Retinal pigment epithelial cell (primary cell): Measurements from ENCODE around the gene EFEMP1.

ENCODE experiments used
- DNase-seq: peaks from one replicate; pipeline ENCODE4 v3.0.0-alpha.2; 2010; ENCODE audit warnings: low read depth
- H3K4me3 ChIP-seq: 2 replicates; pipeline ENCODE4 v1.5.1; 2011; ENCODE audit warnings: mild to moderate bottlenecking, low read length, control low read depth, moderate library complexity
- TF ChIP-seq, protein P1 (sequence below): conservative IDR thresholded peaks from 2 replicates; pipeline ENCODE4 v1.5.1; 2011; ENCODE audit warnings: low read depth, low read length, control low read depth, inconsistent platforms

Gene EFEMP1

DNA sequence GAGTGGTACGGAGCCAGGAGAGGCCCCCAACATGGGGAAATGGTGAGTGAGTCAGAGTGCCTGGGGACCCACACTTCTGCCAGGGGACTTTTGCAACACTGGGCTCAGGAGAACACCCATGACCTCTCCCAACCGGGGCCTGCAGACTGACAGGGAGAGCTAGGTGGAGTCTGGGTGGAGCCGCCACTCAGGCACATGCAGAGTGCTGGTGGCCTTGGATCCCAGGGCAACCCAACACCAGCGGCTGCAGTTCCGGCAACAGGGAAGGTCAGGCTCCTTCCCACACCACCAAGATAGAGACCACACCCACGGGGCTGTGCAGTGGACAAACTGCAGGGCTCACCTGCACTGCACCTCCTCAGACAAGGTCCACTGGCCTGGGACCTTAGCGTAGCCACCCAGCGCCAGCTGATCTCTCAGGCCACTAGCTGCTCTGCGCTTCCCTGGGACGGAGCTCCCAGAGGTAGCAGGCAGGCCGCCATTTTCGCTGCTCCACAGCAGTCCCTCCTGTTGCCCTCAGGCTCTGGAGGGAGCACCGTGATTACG, 99.0 kb downstream of the EFEMP1 start:
- TF ChIP-seq, protein P1, sequence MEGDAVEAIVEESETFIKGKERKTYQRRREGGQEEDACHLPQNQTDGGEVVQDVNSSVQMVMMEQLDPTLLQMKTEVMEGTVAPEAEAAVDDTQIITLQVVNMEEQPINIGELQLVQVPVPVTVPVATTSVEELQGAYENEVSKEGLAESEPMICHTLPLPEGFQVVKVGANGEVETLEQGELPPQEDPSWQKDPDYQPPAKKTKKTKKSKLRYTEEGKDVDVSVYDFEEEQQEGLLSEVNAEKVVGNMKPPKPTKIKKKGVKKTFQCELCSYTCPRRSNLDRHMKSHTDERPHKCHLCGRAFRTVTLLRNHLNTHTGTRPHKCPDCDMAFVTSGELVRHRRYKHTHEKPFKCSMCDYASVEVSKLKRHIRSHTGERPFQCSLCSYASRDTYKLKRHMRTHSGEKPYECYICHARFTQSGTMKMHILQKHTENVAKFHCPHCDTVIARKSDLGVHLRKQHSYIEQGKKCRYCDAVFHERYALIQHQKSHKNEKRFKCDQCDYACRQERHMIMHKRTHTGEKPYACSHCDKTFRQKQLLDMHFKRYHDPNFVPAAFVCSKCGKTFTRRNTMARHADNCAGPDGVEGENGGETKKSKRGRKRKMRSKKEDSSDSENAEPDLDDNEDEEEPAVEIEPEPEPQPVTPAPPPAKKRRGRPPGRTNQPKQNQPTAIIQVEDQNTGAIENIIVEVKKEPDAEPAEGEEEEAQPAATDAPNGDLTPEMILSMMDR = no peak
- no peak overlapping the region for H3K4me3 ChIP-seq
- DNase-seq = no peak
